K562 (cell line): Measurements from ENCODE around the gene CTAGE8.
"Not testable (repeated sequence)": the region's sequence is repeated elsewhere in the genome, so short reads cannot be mapped to it uniquely, and the experiment has no call there.

Experiments
- CTCF ChIP-seq, 3 experiments: IDR thresholded peaks in 2 of 3; conservative IDR thresholded peaks in 1 of 3; 2 replicates each; pipeline ENCODE4 v1.5.1; 2011 to 2012; ENCODE audit warnings: low read length in 3 of 3, mild to moderate bottlenecking in 3 of 3, control low read depth in 2 of 3, improper control_type of control experiment in 1 of 3, inconsistent platforms in 1 of 3, low read depth in 1 of 3, mixed read lengths in 1 of 3, moderate library complexity in 1 of 3; ENCODE audit not compliant: insufficient read depth in 2 of 3
- EP300 ChIP-seq: IDR thresholded peaks from 2 replicates; pipeline ENCODE4 v1.6.1; 2012; ENCODE audit warnings: low read length, improper control_type of control experiment
- EZH2 ChIP-seq: IDR thresholded peaks from 2 replicates; pipeline ENCODE4 v1.6.1; 2012; ENCODE audit warnings: low read depth, mild to moderate bottlenecking, inconsistent platforms, low read length, borderline replicate concordance
- FOXK2 ChIP-seq, 2 experiments: fragments of 450-650 bp; IDR thresholded peaks in 1 of 2; conservative IDR thresholded peaks in 1 of 2; 2 replicates each; pipeline ENCODE4 v1.6.1; 2016; ENCODE audit warnings: low read depth in 2 of 2, mild to moderate bottlenecking in 1 of 2
- KDM1A ChIP-seq, 2 experiments: fragments of 450-650 bp; IDR thresholded peaks; 2 replicates each; pipeline ENCODE4 v1.6.1; 2016; ENCODE audit warnings: mild to moderate bottlenecking in 2 of 2
- KLF6 ChIP-seq: fragments of 250-450 bp; sonication (Bioruptor Pico); IDR thresholded peaks from 2 replicates; pipeline ENCODE4 v1.4.0; 2020; ENCODE audit warnings: mild to moderate bottlenecking, moderate library complexity, borderline replicate concordance
- MAZ ChIP-seq, 2 experiments: fragments of 450-650 bp in 1 of 2; sonication (generic) in 1 of 2; formaldehyde crosslinking; IDR thresholded peaks in 1 of 2; conservative IDR thresholded peaks in 1 of 2; 2 replicates each; pipeline versions ENCODE4 v1.4.0 to v1.5.0; 2020; ENCODE audit warnings: mild to moderate bottlenecking in 1 of 2, missing genetic modification reagents in 1 of 2
- NFATC3 ChIP-seq: fragments of 450-650 bp; IDR thresholded peaks from 2 replicates; pipeline ENCODE4 v1.6.1; 2017; ENCODE audit warnings: mild to moderate bottlenecking
- REST ChIP-seq, 2 experiments: fragments of 450-650 bp; formaldehyde crosslinking in 1 of 2; IDR thresholded peaks; 2 replicates each; pipeline versions ENCODE4 v1.4.0 to v1.6.1; 2014 to 2020; ENCODE audit warnings: mild to moderate bottlenecking in 2 of 2, borderline replicate concordance in 1 of 2, low read depth in 1 of 2
- SETDB1 ChIP-seq: IDR thresholded peaks from one replicate; pipeline ENCODE4 v1.6.1; 2012; ENCODE audit warnings: low read length, control low read depth, inconsistent platforms
- TF ChIP-seq, protein P1 (sequence below): fragments of 450-650 bp; IDR thresholded peaks from 2 replicates; pipeline ENCODE4 v1.6.1; 2017; ENCODE audit warnings: mild to moderate bottlenecking, moderate library complexity

DNA sequence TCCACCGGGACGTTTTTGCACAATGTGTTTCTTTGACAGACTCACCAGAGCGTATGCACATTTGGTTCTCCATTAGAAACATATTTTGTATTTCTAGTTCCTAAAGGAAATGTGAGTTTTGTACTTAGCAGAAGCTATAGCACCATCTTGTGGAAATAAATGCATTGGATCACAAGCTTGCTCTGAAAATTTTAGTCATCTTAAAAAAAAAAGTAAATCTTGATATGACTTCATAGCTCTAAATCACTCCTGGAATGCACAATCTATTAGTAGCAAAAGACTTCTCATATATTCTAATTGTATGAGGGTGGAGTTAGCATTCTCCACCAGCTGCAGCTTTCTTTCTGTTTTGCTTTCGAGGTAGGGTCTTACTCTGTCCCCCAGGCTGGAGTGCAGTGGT lies 49.9 kb downstream of the CTAGE8 start:
- not testable (repeated sequence) for TF ChIP-seq CTCF (IDR thresholded peaks at IDR 0.05 in 2 of 3, conservative IDR thresholded peaks at IDR 0.05 in 1 of 3; ENCODE audit: insufficient read depth in 2 of 3, low read depth in 1 of 3, low read length in 3 of 3); EZH2; KDM1A (IDR thresholded peaks at IDR 0.05); REST (IDR thresholded peaks at IDR 0.05; ENCODE audit: borderline replicate concordance); REST (CRISPR knock-in tag; IDR thresholded peaks at IDR 0.05; ENCODE audit: low read depth); MAZ (CRISPR knock-in tag; conservative IDR thresholded peaks at IDR 0.05 in 1 of 2, IDR thresholded peaks at IDR 0.05 in 1 of 2); NFATC3; FOXK2 (conservative IDR thresholded peaks at IDR 0.05 in 1 of 2, IDR thresholded peaks at IDR 0.05 in 1 of 2; ENCODE audit: low read depth in 2 of 2); KLF6 (CRISPR knock-in tag); EP300; SETDB1
- TF ChIP-seq, protein P1, sequence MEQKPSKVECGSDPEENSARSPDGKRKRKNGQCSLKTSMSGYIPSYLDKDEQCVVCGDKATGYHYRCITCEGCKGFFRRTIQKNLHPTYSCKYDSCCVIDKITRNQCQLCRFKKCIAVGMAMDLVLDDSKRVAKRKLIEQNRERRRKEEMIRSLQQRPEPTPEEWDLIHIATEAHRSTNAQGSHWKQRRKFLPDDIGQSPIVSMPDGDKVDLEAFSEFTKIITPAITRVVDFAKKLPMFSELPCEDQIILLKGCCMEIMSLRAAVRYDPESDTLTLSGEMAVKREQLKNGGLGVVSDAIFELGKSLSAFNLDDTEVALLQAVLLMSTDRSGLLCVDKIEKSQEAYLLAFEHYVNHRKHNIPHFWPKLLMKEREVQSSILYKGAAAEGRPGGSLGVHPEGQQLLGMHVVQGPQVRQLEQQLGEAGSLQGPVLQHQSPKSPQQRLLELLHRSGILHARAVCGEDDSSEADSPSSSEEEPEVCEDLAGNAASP, result not testable (repeated sequence)
